ENCODE measurements around the gene MDM1.

MDM1 gene

DNA sequence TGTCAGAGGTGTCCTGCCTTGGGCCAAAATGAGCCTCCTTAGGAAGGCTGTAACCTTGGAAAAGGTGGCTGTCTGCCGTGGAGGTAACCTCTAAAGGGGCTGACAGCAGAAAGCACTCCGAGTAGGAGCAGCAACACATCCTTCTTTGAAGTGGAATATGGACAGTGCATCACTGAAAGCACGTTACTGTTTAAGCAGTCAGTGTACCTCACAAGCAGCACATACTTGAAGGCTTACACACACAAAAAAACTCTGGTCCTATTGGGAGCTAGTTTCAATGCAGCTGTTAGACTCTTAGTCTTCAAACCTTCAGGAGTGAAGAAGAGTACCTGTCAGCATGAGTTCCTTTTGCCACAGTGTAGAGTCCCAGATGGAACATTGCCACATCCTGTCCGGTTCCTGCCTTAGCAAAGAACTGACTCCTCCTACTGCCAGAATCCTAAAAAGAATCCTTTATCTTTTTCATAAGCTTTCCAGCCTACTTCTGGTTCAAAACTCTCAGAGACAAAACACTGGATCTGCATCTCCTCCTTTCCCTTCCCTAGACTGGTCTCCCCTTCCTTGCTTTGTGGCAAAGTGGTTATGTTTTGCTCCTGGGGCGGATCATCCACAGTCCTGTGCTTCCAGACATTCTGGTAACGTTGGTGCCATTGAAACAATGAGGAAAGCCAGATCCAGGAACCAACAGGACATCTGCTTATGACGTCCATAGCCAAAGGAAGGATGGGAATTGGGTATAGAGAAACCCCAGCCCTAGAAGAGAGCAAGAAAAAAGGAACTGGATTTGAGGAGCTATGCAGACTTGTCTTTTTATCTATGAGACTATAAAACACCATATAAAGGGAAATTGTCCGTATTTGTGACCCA is 8.5 kb upstream of the MDM1 start:
- ChIA-PET CTCF (no interaction called here), POLR2A (ENCODE audit: low non-redundant PET) (no interaction called here)
- no peak for DNase-seq (ENCODE audit: low spot score)
- H3K27ac ChIP-seq: no peak overlapping the region
- no peak for TF ChIP-seq CTCF (conservative IDR thresholded peaks at IDR 0.05; ENCODE audit: low read depth)

DNA sequence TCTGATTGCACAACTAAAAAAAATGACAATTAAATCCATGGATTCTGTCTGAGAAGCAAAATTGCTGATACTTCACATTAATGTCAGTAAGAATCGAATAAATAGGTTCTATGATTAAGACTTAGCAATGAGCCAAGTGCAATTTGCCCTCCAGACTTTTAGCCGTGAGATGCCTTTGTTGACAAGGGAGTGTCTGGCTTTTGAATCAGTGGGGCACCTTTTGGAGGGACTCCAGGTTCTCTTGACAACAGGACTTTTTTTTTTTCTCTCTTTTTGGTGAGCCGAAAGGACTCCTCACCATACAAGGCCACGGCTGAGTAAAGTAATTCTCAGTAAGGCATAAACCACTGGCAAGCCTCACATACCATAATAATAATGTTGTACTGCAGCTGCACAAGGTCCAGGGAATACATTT is 4.7 kb upstream of the MDM1 start:
- H3K27ac ChIP-seq: no peak overlapping the region
- ChIA-PET CTCF (interaction anchor here (0.6 to 0.7 kb wide), 5 partner anchors 20 to 508 kb away, joined by 3 to 4 read pairs (median 3); no protein-coding TSS in a partner anchor), POLR2A (ENCODE audit: low non-redundant PET) (no interaction called here)
- DNase-seq (ENCODE audit: low spot score): peak; percentile 55
- TF ChIP-seq CTCF (conservative IDR thresholded peaks at IDR 0.05; ENCODE audit: low read depth): no peak

GRCh38 chr12:68335462-68335861 is 3.3 kb upstream of the MDM1 start:
- no peak overlapping the region for H3K27ac ChIP-seq
- no peak for DNase-seq (ENCODE audit: low spot score)
- ChIA-PET CTCF (interaction anchor here (0.7 to 0.8 kb wide), 2 partner anchors 243 to 981 kb away, joined by 3 read pairs; no protein-coding TSS in a partner anchor), POLR2A (ENCODE audit: low non-redundant PET) (interaction anchor here (0.6 kb wide), 1 partner anchor 557 kb away, joined by 3 read pairs; no protein-coding TSS in a partner anchor)
- TF ChIP-seq CTCF (conservative IDR thresholded peaks at IDR 0.05; ENCODE audit: low read depth): no peak

- ChIA-PET CTCF (interaction anchor here (0.6 kb wide), 1 partner anchor 51 kb away, joined by 3 read pairs; no protein-coding TSS in a partner anchor), POLR2A (ENCODE audit: low non-redundant PET) (no interaction called here)
- TF ChIP-seq CTCF (conservative IDR thresholded peaks at IDR 0.05; ENCODE audit: low read depth): no peak
- H3K27ac ChIP-seq: no peak overlapping the region
- DNase-seq (ENCODE audit: low spot score): no peak
Observed at GRCh38 chr12:68334132-68334531, 2.0 kb upstream of the MDM1 start.

DNA sequence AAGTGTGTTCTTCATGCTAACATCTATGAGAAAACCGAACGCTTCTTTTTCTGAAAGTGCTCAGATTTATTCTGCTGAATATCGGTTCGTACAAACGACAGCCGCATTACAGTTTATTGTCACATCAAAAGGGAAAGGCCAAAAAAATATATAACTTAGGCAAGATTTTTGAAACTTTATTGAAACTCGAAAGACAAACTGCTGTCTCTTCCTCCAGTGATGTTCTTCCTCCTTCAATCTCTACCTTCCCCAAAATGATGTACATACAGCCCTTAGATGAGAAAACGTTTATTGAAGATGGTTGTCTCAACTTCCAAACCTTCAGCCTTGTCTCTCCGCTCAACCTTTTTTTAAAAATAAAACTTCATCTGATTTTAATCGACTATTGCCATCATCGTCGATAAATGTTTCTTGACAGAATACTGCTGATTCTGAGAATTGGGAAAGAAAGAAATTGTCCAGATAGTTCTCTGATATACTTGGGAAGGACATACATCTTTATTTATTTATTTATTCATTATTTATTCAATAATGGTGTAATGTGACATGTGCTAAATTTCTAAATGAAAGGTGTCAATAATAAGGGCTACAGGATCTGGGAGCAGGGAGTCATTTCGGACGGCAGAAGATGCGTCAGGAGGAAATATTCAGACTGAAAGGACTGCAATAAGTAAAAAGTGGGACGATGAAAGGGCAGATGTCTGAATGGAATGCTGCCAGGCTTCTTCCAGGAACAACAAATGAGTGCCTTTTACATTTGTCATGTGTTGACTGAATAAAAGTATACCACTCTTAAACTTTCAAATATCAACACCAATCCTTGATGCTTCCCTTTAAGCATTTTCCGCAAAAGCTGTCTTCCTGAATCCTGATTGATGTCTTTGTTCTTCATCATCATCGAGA is 817 bp upstream of the MDM1 start:
- DNase-seq (ENCODE audit: low spot score): no peak
- TF ChIP-seq CTCF (conservative IDR thresholded peaks at IDR 0.05; ENCODE audit: low read depth): no peak
- peak overlapping the region; percentile 65 for H3K27ac ChIP-seq
- ChIA-PET POLR2A (ENCODE audit: low non-redundant PET) (no interaction called here), CTCF (no interaction called here)

DNA sequence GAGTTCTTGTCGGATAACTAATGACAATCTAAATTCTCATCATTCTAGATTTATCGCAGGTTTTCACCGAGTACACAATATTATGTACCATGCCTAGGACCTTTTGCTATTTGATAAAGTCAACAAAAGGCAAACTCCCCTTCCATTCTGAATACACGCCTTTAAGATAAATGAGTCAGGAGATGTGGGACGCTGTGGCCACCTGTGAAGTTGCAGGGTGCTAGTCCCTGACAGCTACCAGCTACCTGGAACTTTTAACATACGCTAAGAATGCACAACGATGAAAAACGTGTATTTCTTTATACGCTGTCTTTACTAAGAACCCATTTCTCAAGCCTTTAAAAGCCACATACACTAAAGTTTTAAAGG is 678 bp downstream of the MDM1 start:
- no peak for TF ChIP-seq CTCF (conservative IDR thresholded peaks at IDR 0.05; ENCODE audit: low read depth)
- CTCF ChIA-PET: interaction anchor here (0.7 to 0.8 kb wide), 2 partner anchors 108 to 209 kb away, joined by 3 to 4 read pairs; no protein-coding TSS in a partner anchor
- DNase-seq (ENCODE audit: low spot score): peak; percentile 17
- POLR2A ChIA-PET (ENCODE audit: low non-redundant PET): interaction anchor here (0.5 kb wide), 1 partner anchor 61 kb away, joined by 3 read pairs; no protein-coding TSS in a partner anchor
- H3K27ac ChIP-seq: peak overlapping the region; percentile 65; the same call in 1 of the 2 replicates
